HCT116 (cell line): Measurements from ENCODE around the gene C15orf40. TPM values are rescaled to one million over a fixed set of nuclear protein-coding genes. Genes with fewer than 3 reads are reported as not detected.
A peak's percentile ranks its signal among the peaks of the same experiment; 100 is the strongest.

Experiments
- ATAC-seq: fragments of 200-7000 bp; cut with Tn5 transposase; 2 replicates; pipeline ENCODE4 v1.9.1; 2020; ENCODE audit warnings: mild to moderate bottlenecking, moderate library complexity
- BruUV-seq: library from RNA; stranded (reverse); fragments of 400-500 nt; replicated peaks from 2 replicates; lab custom pipeline; 2021; lab: Mats Ljungman, UMichigan
- CTCF ChIA-PET: fragments of 300-600 bp; sonication (Branson Sonifier 250); formaldehyde crosslinking; loops from one replicate; lab custom pipeline; 2021; ENCODE audit warnings: antibody characterized with exemption; lab: Charles Lee
- POLR2A ChIA-PET: fragments of 300-600, 350-600 bp; sonication (Branson Sonifier 250); formaldehyde crosslinking; loops from one replicate; lab custom pipeline; 2021; ENCODE audit warnings: antibody characterized with exemption; lab: Charles Lee
- RAD21 ChIA-PET, 2 experiments: fragments of 300-600 bp; sonication (Branson Sonifier 250); formaldehyde crosslinking; loops; one replicate each; lab custom pipeline; 2023; ENCODE audit warnings: low total read pairs in 2 of 2; ENCODE audit not compliant: uncharacterized antibody in 2 of 2, unreplicated experiment in 2 of 2, low non-redundant PET in 1 of 2; lab: Charles Lee
- DNase-seq: peaks from one replicate; pipeline ENCODE4 v3.0.0-alpha.2; 2010; ENCODE audit warnings: low read depth, low spot score
- H2AFZ ChIP-seq: fragments of 200-600 bp; shearing (Covaris generic), sonication (generic); 2 replicates; pipeline ENCODE4 v1.6.1; 2017; ENCODE audit warnings: low read depth, mixed run types, mixed read lengths, antibody characterized with exemption, low read length; ENCODE audit not compliant: poor library complexity, severe bottlenecking
- H3K27ac ChIP-seq: 2 replicates; pipeline ENCODE4 v1.5.1; 2012; ENCODE audit warnings: low read depth, low read length
- H3K27me3 ChIP-seq: fragments of 200-600 bp; sonication (generic); 2 replicates; pipeline ENCODE4 v1.6.1; 2016; ENCODE audit warnings: mixed run types, low read length, mixed read lengths; ENCODE audit not compliant: insufficient read depth
- H3K36me3 ChIP-seq, 2 experiments: fragments of 200-500 bp in 1 of 2; fragments of 200-600 bp in 1 of 2; sonication (Bioruptor generic) in 1 of 2; sonication (generic) in 1 of 2; 2 replicates each; pipeline versions ENCODE4 v1.5.1 to v1.6.1; 2014 to 2016; ENCODE audit warnings: low read length in 2 of 2, inconsistent platforms in 1 of 2, mixed read lengths in 1 of 2, mixed run types in 1 of 2; ENCODE audit not compliant: insufficient read depth in 2 of 2, control insufficient read depth in 1 of 2
- H3K4me1 ChIP-seq, 2 experiments: fragments of 200-600 bp in 1 of 2; sonication (generic) in 1 of 2; 2 replicates each; pipeline versions ENCODE4 v1.5.1 to v1.6.1; 2012 to 2017; ENCODE audit warnings: low read length in 2 of 2, inconsistent platforms in 1 of 2, mild to moderate bottlenecking in 1 of 2, mixed read lengths in 1 of 2, mixed run types in 1 of 2, moderate library complexity in 1 of 2; ENCODE audit not compliant: insufficient read depth in 2 of 2, control insufficient read depth in 1 of 2
- H3K4me2 ChIP-seq: fragments of 200-600 bp; sonication (generic); 2 replicates; pipeline ENCODE4 v1.6.1; 2017; ENCODE audit warnings: mixed run types, low read length, mixed read lengths
- H3K4me3 ChIP-seq, 2 experiments: fragments of 200-600 bp in 1 of 2; sonication (generic) in 1 of 2; replicated peaks in 1 of 2; 2 replicates each; pipeline ENCODE4 v1.5.1; 2011 to 2016; ENCODE audit warnings: low read length in 2 of 2, control low read depth in 1 of 2, low read depth in 1 of 2, mild to moderate bottlenecking in 1 of 2, mixed read lengths in 1 of 2, mixed run types in 1 of 2
- H3K79me2 ChIP-seq: fragments of 200-600 bp; sonication (generic); 2 replicates; pipeline ENCODE4 v1.6.1; 2017; ENCODE audit warnings: mild to moderate bottlenecking, mixed run types, low read length, moderate library complexity, mixed read lengths; ENCODE audit not compliant: insufficient read depth
- H3K9ac ChIP-seq: fragments of 200-600 bp; sonication (generic); 2 replicates; pipeline ENCODE4 v1.6.1; 2016; ENCODE audit warnings: low read length, mixed read lengths
- H3K9me2 ChIP-seq: fragments of 200-600 bp; sonication (generic), shearing (Covaris generic); 2 replicates; pipeline ENCODE4 v1.6.1; 2017; ENCODE audit warnings: mixed run types, mild to moderate bottlenecking, moderate library complexity; ENCODE audit not compliant: insufficient read depth
- H3K9me3 ChIP-seq, 2 experiments: fragments of 200-500 bp in 1 of 2; fragments of 200-600 bp in 1 of 2; sonication (Bioruptor generic) in 1 of 2; sonication (generic) in 1 of 2; 2 replicates each; pipeline ENCODE4 v1.6.1; 2014 to 2017; ENCODE audit warnings: low read length in 2 of 2, mixed read lengths in 2 of 2, inconsistent platforms in 1 of 2, low read depth in 1 of 2, mild to moderate bottlenecking in 1 of 2, mixed run types in 1 of 2, moderate library complexity in 1 of 2; ENCODE audit not compliant: control insufficient read depth in 1 of 2, insufficient read depth in 1 of 2
- H4K20me1 ChIP-seq: fragments of 200-600 bp; sonication (generic), shearing (Covaris generic); 2 replicates; pipeline ENCODE4 v1.6.1; 2017; ENCODE audit warnings: mixed run types, mild to moderate bottlenecking, moderate library complexity; ENCODE audit not compliant: insufficient read depth
- CBX3 ChIP-seq: IDR thresholded peaks from 2 replicates; pipeline ENCODE4 v1.6.1; 2012; ENCODE audit warnings: low read depth
- CEBPB ChIP-seq: IDR thresholded peaks from 2 replicates; pipeline ENCODE4 v1.6.1; 2012; ENCODE audit warnings: low read depth
- CTCF ChIP-seq, 3 experiments: fragments of 200-600 bp in 1 of 3; sonication (generic) in 1 of 3; IDR thresholded peaks in 2 of 3; conservative IDR thresholded peaks in 1 of 3; 2 replicates each; pipeline ENCODE4 v1.5.1; 2012 to 2017; ENCODE audit warnings: low read depth in 2 of 3, low read length in 2 of 3, antibody characterized with exemption in 1 of 3, borderline replicate concordance in 1 of 3, control low read depth in 1 of 3, mild to moderate bottlenecking in 1 of 3, mixed read lengths in 1 of 3, mixed run types in 1 of 3, moderate library complexity in 1 of 3; ENCODE audit not compliant: insufficient read depth in 1 of 3
- EGR1 ChIP-seq: IDR thresholded peaks from 2 replicates; pipeline ENCODE4 v1.6.1; 2012; ENCODE audit warnings: low read depth
- EZH2phosphoT487 ChIP-seq: fragments of 200-600 bp; IDR thresholded peaks from 2 replicates; pipeline ENCODE4 v1.6.1; 2018; ENCODE audit warnings: antibody characterized with exemption, borderline replicate concordance
- RAD21 ChIP-seq: IDR thresholded peaks from 2 replicates; pipeline ENCODE4 v1.6.1; 2012; ENCODE audit warnings: low read depth, mild to moderate bottlenecking
- SIN3A ChIP-seq: IDR thresholded peaks from 2 replicates; pipeline ENCODE4 v1.6.1; 2012; ENCODE audit warnings: low read depth
- SP1 ChIP-seq: IDR thresholded peaks from 2 replicates; pipeline ENCODE4 v1.6.1; 2012; ENCODE audit warnings: low read depth
- SRF ChIP-seq: IDR thresholded peaks from 2 replicates; pipeline ENCODE4 v1.6.1; 2012; ENCODE audit warnings: low read depth
- TCF7L2 ChIP-seq: IDR thresholded peaks from 2 replicates; pipeline ENCODE4 v1.7.0; 2011; ENCODE audit warnings: borderline replicate concordance, inconsistent platforms; ENCODE audit not compliant: insufficient read depth, insufficient read length; ENCODE audit errors: extremely low read depth
- ZBTB33 ChIP-seq: IDR thresholded peaks from 2 replicates; pipeline ENCODE4 v1.6.1; 2011; ENCODE audit warnings: mild to moderate bottlenecking, low read length, moderate library complexity; ENCODE audit not compliant: insufficient replicate concordance; ENCODE audit errors: extremely low read depth
- ZFX ChIP-seq: fragments of 450-650 bp; IDR thresholded peaks from 2 replicates; pipeline ENCODE4 v1.6.1; 2017
- intact Hi-C: fragments of 100-400 bp; cut with micrococcal nuclease; formaldehyde crosslinking; loops from 2 replicates; pipeline ENCODE4 v1.10.0; 2022
- total RNA-seq: library from RNA; stranded (reverse); gene quantifications from one replicate; pipeline ENCODE4 v1.2.1, GENCODE V29; 2021; ENCODE audit not compliant: unreplicated experiment
- TF ChIP-seq, protein P1 (sequence below): IDR thresholded peaks from 2 replicates; pipeline ENCODE4 v1.6.1; 2012
- TF ChIP-seq, protein P2 (sequence below): IDR thresholded peaks from 2 replicates; pipeline ENCODE4 v1.6.1; 2012
- TF ChIP-seq, protein P3 (sequence below): IDR thresholded peaks from 2 replicates; pipeline ENCODE4 v1.6.1; 2012; ENCODE audit warnings: low read depth

Gene C15orf40
- total RNA-seq, 1 experiment from 2014 or later = 26.0 TPM

DNA sequence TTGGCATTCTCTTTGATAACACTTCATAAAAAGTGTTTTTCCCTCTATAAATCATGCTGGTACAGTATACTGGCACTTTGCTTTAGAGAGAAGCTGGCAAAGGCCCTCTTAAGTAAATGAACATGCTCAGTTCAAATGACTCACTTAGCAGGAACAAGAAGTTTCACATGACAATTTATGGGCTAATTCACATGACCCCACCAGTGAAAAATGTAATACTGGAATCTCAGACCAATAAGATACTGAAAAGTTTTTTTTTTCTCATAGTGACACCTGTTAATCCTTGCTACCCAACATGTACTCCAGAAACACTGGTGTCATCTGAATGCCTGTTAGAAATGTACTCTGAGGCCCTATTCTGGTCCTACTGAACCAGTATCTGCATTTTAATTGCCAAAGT, 41.7 kb upstream of the C15orf40 start:
- BruUV-seq = TSS peak; percentile 1

More for the DNA sequence above, 41.7 kb upstream of the C15orf40 start:
- no peak overlapping the region for H3K9ac ChIP-seq
- DNase-seq = no peak
- H3K27ac ChIP-seq = no peak overlapping the region
- H3K9me2 ChIP-seq = no peaks in the 10 kb centered on the region
- no peaks in the 10 kb centered on the region for H3K9me3 ChIP-seq
- no peaks in the 10 kb centered on the region for H3K27me3 ChIP-seq
- no peaks in the 10 kb centered on the region for H3K4me1 ChIP-seq
- ChIA-PET CTCF (no interaction called here), RAD21 (interaction anchor here in 1 of 2 experiments (0.6 kb wide), 1 partner anchor 581 kb away, joined by 4 read pairs; no protein-coding TSS in a partner anchor), POLR2A (no interaction called here)
- no peak overlapping the region for H3K4me2 ChIP-seq
- H4K20me1 ChIP-seq = peaks cover 12% of the 10 kb centered on the region; the same call in 1 of the 2 replicates
- H3K36me3 ChIP-seq = peaks cover 31 to 41% of the 10 kb centered on the region in 2 experiments
- ATAC-seq = no peak
- no peak overlapping the region for H2AFZ ChIP-seq
- intact Hi-C loops = no loop called here
- H3K4me3 ChIP-seq = no peak overlapping the region
- H3K79me2 ChIP-seq = peaks cover 93% of the 10 kb centered on the region
- TF ChIP-seq EZH2phosphoT487 = no peak
- no peak for TF ChIP-seq ZBTB33
- TF ChIP-seq, protein P1, sequence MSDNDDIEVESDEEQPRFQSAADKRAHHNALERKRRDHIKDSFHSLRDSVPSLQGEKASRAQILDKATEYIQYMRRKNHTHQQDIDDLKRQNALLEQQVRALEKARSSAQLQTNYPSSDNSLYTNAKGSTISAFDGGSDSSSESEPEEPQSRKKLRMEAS = no peak
- TF ChIP-seq, protein P2, sequence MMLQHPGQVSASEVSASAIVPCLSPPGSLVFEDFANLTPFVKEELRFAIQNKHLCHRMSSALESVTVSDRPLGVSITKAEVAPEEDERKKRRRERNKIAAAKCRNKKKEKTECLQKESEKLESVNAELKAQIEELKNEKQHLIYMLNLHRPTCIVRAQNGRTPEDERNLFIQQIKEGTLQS = no peak
- no peak for TF ChIP-seq CEBPB
- no peak for TF ChIP-seq ZFX
- no peak for TF ChIP-seq RAD21
- TF ChIP-seq, protein P3, sequence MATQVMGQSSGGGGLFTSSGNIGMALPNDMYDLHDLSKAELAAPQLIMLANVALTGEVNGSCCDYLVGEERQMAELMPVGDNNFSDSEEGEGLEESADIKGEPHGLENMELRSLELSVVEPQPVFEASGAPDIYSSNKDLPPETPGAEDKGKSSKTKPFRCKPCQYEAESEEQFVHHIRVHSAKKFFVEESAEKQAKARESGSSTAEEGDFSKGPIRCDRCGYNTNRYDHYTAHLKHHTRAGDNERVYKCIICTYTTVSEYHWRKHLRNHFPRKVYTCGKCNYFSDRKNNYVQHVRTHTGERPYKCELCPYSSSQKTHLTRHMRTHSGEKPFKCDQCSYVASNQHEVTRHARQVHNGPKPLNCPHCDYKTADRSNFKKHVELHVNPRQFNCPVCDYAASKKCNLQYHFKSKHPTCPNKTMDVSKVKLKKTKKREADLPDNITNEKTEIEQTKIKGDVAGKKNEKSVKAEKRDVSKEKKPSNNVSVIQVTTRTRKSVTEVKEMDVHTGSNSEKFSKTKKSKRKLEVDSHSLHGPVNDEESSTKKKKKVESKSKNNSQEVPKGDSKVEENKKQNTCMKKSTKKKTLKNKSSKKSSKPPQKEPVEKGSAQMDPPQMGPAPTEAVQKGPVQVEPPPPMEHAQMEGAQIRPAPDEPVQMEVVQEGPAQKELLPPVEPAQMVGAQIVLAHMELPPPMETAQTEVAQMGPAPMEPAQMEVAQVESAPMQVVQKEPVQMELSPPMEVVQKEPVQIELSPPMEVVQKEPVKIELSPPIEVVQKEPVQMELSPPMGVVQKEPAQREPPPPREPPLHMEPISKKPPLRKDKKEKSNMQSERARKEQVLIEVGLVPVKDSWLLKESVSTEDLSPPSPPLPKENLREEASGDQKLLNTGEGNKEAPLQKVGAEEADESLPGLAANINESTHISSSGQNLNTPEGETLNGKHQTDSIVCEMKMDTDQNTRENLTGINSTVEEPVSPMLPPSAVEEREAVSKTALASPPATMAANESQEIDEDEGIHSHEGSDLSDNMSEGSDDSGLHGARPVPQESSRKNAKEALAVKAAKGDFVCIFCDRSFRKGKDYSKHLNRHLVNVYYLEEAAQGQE = no peak
- TF ChIP-seq CTCF (IDR thresholded peaks at IDR 0.05 in 2 of 3, conservative IDR thresholded peaks at IDR 0.05 in 1 of 3; ENCODE audit: borderline replicate concordance in 1 of 3, insufficient read depth in 1 of 3, low read depth in 2 of 3, low read length in 2 of 3) = no peak
- TF ChIP-seq SP1 = no peak
- TF ChIP-seq SRF = no peak
- no peak for TF ChIP-seq CBX3
- TF ChIP-seq EGR1 = no peak
- no peak for TF ChIP-seq SIN3A
- TF ChIP-seq TCF7L2 = no peak
